ENCODE results near the gene TMEM167A.

DNA sequence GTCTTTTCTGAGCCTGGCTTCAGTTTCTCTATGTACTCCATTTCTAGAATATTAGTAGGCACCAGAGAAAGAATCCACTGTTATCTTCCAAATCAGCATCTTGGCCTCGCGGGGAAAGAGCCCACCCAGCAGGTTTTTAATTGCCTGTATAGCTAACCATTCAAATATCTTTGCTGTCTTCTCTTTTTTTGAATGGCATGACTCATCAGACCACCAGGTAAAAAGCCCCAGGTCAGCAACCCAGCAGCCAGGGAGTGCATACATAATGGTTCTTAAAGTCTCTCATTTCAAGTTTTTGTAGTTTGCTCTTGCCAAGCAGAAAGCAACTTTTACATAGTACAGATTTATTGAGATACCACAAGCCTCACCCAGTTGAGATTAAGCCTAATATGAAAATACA, 50.7 kb downstream of the TMEM167A start:
- no peak for TF ChIP-seq YY1 (IDR thresholded peaks at IDR 0.05; ENCODE audit: insufficient read depth, insufficient read length)
- no peak for TF ChIP-seq SUZ12 (IDR thresholded peaks at IDR 0.05; ENCODE audit: extremely low read depth, insufficient read depth, insufficient read length)
